HCEC 1CT (cell line): Measurements from ENCODE around the gene SERPINB1.

Source experiments
- DNase-seq: peaks from one replicate; pipeline ENCODE4 v3.0.0-alpha.2; 2017

The SERPINB1 gene

DNA sequence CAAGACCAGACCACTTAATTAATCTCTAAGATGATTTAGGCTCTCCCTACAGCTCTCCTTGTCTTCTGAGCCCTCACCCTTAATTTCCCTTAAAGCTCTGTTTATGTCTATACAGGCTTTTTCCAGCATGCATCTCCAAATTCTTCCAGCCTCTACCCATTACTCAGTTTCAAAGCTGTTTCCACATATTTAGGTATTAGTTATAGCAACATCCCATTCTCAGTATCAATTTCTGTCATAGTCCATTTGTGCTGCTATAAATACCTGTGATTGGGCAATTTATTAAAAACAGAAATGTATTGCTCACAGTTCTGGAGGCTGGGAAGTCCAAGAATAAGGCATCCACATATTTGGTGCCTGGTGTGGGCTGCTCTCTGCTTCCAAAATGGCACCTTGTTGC lies 2.3 kb upstream of the SERPINB1 start:
- DNase-seq: no peak

GRCh38 chr6:2843138-2843740 lies 1.6 kb upstream of the SERPINB1 start:
- DNase-seq: no peak

DNA sequence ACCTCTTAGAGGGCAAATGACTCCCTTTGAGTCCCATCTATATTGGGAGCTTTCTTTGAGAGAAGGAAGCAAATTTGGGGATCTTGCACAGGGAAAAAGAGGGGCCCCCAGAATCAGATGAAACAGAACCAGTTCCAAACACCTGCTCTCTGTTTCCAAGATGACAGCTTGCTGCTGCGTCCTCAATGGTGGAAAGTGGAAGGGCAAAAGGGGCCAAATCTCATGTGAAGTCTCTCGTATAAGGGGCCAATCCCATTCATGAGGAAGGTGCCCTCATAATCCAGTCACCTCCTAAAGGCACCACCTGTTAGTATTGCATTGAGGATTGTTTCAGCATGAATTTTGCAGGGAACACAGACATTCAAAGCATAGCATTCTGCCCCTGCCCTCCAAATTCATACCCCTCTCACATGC lies 483 bp upstream of the SERPINB1 start:
- no peak for DNase-seq

DNA sequence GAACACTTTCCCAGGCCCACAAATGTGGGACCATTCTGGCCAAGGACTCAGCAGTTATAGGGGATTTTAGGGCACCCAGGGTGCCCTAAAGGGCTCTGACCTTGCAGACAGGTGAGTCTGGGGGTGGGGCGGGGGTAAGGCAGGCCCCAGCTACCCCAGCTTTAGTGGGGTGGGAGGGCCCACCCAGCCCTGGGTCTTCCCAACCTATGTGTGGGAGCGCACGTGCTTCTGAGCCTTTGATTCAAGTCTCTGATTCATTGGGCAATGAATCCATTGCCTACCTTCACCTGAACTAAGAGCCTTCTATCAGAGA lies 958 bp downstream of the SERPINB1 start:
- DNase-seq: no peak

- DNase-seq: no peak
Measured at GRCh38 chr6:2839982-2840748, 1.5 kb downstream of the SERPINB1 start.

- DNase-seq: peak; percentile 86
Measured at GRCh38 chr6:2839195-2839981, 2.3 kb downstream of the SERPINB1 start.

GRCh38 chr6:2838251-2838650 lies 3.4 kb downstream of the SERPINB1 start:
- no peak for DNase-seq

DNA sequence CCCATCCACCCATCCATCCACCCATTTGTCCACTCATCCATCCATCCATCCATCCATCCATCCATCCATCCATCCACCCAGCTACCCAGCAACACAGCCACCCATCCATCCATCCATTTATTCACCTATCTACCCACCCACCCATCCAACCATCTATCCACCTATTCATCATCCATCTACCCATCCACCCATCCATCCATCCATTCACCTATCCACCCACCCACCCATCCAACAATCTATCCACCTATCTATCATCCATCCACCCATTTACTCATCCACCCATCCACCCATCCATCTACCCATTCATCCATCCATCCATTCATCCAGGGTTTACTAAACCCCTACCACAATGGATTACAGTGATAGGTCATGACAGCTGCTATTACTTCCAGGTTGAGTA lies 7.4 kb downstream of the SERPINB1 start:
- DNase-seq: no peak

- DNase-seq: no peak
Measured at GRCh38 chr6:2831392-2831791, 10.3 kb downstream of the SERPINB1 start.

- DNase-seq: no peak
Measured at GRCh38 chr6:2830183-2830582, 11.5 kb downstream of the SERPINB1 start.

GRCh38 chr6:2829253-2829652 lies 12.4 kb downstream of the SERPINB1 start:
- no peak for DNase-seq

GRCh38 chr6:2828629-2829028 lies 13.0 kb downstream of the SERPINB1 start:
- DNase-seq: no peak

DNA sequence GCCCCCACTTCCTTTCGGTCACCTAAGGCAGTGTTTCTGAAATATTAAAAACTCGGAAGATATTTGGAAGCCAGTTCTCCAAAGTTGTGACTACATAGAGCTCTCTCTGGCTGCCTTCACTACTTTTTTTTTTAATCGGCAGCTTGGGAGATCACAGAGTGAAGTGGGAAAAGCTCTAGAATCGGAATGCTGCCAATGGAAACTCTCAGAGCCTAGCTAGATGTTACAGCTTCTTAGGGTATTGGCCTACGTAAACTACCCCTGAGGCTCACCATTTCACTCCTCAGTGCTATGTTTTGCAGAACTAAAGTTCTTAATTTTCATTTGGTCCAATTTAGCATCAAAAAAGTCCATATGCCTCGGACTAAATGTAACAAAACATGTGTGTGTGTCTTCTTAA lies 14.5 kb downstream of the SERPINB1 start:
- no peak for DNase-seq

DNA sequence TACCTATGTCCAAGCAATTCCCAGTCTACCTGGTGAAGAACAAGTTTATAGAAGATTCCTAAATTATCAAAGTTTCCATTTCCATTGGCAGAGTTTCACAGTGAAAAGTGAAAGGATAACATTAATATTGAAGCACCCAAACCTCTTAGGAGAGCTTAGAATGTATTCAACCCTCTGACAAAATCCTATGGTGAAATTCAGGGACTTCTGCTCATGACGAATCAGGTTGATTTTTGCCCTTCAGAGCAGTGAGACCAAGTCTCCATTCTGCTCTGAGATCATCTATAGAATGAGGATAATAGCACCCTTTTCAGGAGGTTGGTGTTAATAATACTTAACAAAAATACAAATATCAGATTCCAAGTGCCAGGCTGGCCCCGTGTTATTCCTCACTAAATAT lies 15.5 kb downstream of the SERPINB1 start:
- no peak for DNase-seq

DNA sequence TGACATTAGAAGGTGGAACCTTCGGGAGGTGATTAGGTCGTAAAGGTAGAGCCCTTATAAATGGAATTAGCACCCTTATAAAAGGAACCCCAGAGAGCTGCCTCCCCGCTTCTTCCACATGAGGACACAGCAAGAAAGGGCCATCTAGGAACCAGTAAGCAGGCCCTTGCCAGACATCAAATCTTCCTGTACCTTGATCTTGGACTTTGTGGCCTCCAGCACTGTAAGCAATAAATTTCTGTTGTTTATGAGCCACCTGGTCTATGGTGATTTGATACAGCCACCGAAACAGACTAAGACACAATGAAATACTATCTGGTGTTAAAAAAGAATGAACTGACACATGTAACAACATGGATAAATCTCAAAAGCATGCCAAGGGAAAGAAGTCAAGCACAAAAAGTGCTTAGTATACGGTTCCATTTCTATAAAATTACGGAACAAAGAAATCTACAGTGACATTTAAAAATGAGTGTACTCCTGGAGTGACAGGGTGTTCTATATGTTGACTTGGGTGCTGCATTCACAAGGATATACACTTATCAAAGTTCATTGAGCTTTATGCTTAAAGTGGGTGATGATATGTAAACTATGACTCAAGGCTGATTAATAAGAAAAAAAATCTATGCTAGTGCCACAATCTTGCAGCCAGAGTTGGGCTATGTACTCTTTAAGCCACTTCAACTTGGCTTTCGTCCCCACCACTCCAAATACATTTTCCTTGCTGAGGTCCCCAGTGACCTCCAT lies 18.4 kb downstream of the SERPINB1 start:
- peak; percentile 35 for DNase-seq

- DNase-seq: no peak
Measured at GRCh38 chr6:2821554-2821953, 20.1 kb downstream of the SERPINB1 start.

GRCh38 chr6:2820415-2820814 lies 21.2 kb downstream of the SERPINB1 start:
- DNase-seq: no peak

- DNase-seq: no peak
Measured at GRCh38 chr6:2819978-2820377, 21.7 kb downstream of the SERPINB1 start.

DNA sequence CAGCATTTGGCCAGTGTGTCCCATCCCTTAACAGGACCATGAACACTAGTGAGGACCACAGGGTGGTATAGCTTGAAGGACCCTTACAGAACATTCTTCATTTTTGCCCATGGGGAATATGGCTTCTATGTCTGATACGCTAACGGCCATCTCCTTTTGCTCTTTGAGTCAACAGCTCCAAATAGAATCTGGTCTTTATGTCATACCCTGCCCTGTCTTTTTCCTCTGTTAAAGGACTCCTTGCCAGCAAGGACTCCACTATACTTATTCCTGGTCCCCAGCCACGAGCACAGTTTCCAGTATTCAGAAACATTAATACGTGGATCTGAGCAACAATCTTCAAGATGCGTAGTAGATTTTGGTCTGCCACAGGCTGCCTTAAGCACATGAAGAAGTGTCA lies 22.5 kb downstream of the SERPINB1 start:
- DNase-seq: no peak

GRCh38 chr6:2818593-2818992 lies 23.1 kb downstream of the SERPINB1 start:
- peak; percentile 18 for DNase-seq

GRCh38 chr6:2817903-2818443 lies 23.7 kb downstream of the SERPINB1 start:
- peak; percentile 49 for DNase-seq

- DNase-seq: no peak
Measured at GRCh38 chr6:2816158-2816557, 25.5 kb downstream of the SERPINB1 start.

DNA sequence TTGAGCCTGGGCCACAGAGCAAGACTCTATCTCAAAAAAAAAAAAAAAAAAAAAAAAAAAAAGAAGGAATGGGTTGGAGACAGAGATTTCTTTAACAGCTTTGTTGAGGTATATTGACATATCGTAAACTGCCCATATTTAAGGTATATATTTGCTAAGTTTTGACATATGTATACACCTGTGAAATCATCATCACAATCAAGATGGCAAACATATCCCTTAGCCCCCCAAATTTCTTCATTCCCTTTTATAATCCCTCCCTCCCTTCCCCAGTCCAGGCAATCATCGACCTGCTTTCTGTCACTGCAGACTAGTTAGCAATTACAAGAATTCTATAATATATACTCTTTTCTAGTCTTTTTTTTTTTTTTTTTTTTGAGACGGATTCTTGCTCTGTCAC lies 29.0 kb downstream of the SERPINB1 start:
- no peak for DNase-seq
